Astrocyte (in vitro differentiated cells and primary cell): Measurements from ENCODE around the gene TNNC2. TPM values are rescaled to one million over a fixed set of nuclear protein-coding genes. Genes with fewer than 3 reads are reported as not detected.

ENCODE experiments used
- DNase-seq: peaks from one replicate; pipeline ENCODE4 v3.0.0-alpha.2; 2010; ENCODE audit warnings: low read depth
- FAIRE-seq: peaks from 2 replicates; lab custom pipeline; 2011; peaks lifted over from hg19 to GRCh38; lab: Jason Lieb, UNC
- H2AFZ ChIP-seq: 2 replicates; pipeline ENCODE4 v1.6.0; 2012; ENCODE audit warnings: low read depth, low read length, inconsistent platforms
- H3K27ac ChIP-seq: 2 replicates; pipeline ENCODE4 v1.5.1; 2011; ENCODE audit warnings: low read depth, low read length, inconsistent platforms
- H3K27me3 ChIP-seq: 2 replicates; pipeline ENCODE4 v1.6.0; 2011; ENCODE audit warnings: low read length, inconsistent platforms; ENCODE audit not compliant: insufficient read depth
- H3K36me3 ChIP-seq: 2 replicates; pipeline ENCODE4 v1.5.1; 2011; ENCODE audit warnings: low read length, inconsistent platforms; ENCODE audit not compliant: insufficient read depth
- H3K4me1 ChIP-seq: 2 replicates; pipeline ENCODE4 v1.5.1; 2011; ENCODE audit warnings: low read length, inconsistent platforms; ENCODE audit not compliant: insufficient read depth
- H3K4me2 ChIP-seq: 2 replicates; pipeline ENCODE4 v1.6.0; 2012; ENCODE audit warnings: low read length, inconsistent platforms
- H3K4me3 ChIP-seq: 2 replicates; pipeline ENCODE4 v1.5.1; 2011; ENCODE audit warnings: low read depth, mild to moderate bottlenecking, low read length, inconsistent platforms; ENCODE audit not compliant: insufficient read depth
- H3K79me2 ChIP-seq: 2 replicates; pipeline ENCODE4 v1.6.0; 2012; ENCODE audit warnings: mild to moderate bottlenecking, low read length, inconsistent platforms; ENCODE audit not compliant: insufficient read depth
- H3K9ac ChIP-seq: 2 replicates; pipeline ENCODE4 v1.6.0; 2012; ENCODE audit warnings: mild to moderate bottlenecking, low read length, inconsistent platforms
- H3K9me3 ChIP-seq: 2 replicates; pipeline ENCODE4 v1.5.1; 2012; ENCODE audit warnings: low read depth, mild to moderate bottlenecking, low read length, inconsistent platforms; ENCODE audit not compliant: insufficient read depth
- H4K20me1 ChIP-seq: 2 replicates; pipeline ENCODE4 v1.6.0; 2012; ENCODE audit warnings: low read length, inconsistent platforms; ENCODE audit not compliant: insufficient read depth
- H3K27ac Mint-ChIP-seq: one replicate; pipeline ENCODE4 v1.8.0; 2021; ENCODE audit warnings: mild to moderate bottlenecking, mixed read lengths; ENCODE audit not compliant: unreplicated experiment
- H3K27me3 Mint-ChIP-seq: one replicate; pipeline ENCODE4 v1.8.0; 2021; ENCODE audit warnings: low read depth, mixed read lengths; ENCODE audit not compliant: unreplicated experiment
- H3K36me3 Mint-ChIP-seq: one replicate; pipeline ENCODE4 v1.8.0; 2021; ENCODE audit warnings: low read depth, mixed read lengths; ENCODE audit not compliant: unreplicated experiment
- H3K4me1 Mint-ChIP-seq: one replicate; pipeline ENCODE4 v1.8.0; 2021; ENCODE audit warnings: low read depth, mixed read lengths; ENCODE audit not compliant: unreplicated experiment
- H3K4me3 Mint-ChIP-seq: one replicate; pipeline ENCODE4 v1.8.0; 2021; ENCODE audit warnings: mild to moderate bottlenecking, moderate library complexity, mixed read lengths; ENCODE audit not compliant: unreplicated experiment
- H3K9me3 Mint-ChIP-seq: one replicate; pipeline ENCODE4 v1.8.0; 2021; ENCODE audit warnings: mild to moderate bottlenecking, mixed read lengths; ENCODE audit not compliant: unreplicated experiment
- EZH2 ChIP-seq: IDR thresholded peaks from 2 replicates; pipeline ENCODE4 v1.6.1; 2012; ENCODE audit warnings: mild to moderate bottlenecking, low read length, inconsistent platforms; ENCODE audit not compliant: insufficient read depth
- total RNA-seq: library from RNA; stranded (reverse); gene quantifications from 2 replicates; pipeline ENCODE4 v1.2.1, GENCODE V29; 2021
- TF ChIP-seq, protein P1 (sequence below): IDR thresholded peaks from 2 replicates; pipeline ENCODE4 v1.5.1; 2011; ENCODE audit warnings: low read depth, mild to moderate bottlenecking, inconsistent platforms, low read length, moderate library complexity; ENCODE audit not compliant: insufficient read depth

The TNNC2 gene
- total RNA-seq, 1 donor from 2014 or later = not detected

DNA sequence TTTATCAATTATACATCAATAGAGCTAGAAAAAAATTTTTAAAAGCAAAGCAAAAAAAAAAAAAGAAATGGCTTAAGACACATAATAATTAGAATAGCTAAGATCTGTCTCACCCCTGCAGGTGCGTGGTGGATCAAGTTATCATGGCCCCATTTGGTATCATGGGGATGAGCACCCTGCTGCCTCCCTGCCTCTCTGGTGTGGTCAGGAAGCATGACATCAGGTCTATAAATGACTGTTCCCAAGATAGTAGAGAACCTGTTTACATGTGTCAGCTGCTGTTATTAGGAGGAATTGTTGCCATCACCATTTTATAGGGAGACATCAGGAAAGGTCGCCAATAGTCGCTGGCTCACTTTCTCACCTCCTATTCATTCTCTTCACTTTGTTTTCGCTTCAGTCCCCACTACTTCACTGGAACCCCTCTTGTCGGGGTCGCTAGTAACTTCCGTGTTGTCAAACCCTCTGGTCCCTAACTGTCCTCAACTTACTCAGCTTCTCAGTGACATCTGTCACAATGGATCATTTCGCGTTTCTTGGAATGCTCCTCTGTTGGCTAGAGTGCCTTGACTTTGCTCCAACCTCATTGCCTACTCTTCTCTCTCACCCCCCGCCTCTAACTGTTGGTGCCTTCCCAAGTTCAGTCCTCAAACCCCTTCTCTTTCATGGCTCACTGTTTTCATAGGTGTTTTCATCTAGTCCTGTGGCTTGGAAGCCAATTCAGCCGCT, 30.6 kb downstream of the TNNC2 start:
- H3K4me3 Mint-ChIP-seq = no peak overlapping the region

DNA sequence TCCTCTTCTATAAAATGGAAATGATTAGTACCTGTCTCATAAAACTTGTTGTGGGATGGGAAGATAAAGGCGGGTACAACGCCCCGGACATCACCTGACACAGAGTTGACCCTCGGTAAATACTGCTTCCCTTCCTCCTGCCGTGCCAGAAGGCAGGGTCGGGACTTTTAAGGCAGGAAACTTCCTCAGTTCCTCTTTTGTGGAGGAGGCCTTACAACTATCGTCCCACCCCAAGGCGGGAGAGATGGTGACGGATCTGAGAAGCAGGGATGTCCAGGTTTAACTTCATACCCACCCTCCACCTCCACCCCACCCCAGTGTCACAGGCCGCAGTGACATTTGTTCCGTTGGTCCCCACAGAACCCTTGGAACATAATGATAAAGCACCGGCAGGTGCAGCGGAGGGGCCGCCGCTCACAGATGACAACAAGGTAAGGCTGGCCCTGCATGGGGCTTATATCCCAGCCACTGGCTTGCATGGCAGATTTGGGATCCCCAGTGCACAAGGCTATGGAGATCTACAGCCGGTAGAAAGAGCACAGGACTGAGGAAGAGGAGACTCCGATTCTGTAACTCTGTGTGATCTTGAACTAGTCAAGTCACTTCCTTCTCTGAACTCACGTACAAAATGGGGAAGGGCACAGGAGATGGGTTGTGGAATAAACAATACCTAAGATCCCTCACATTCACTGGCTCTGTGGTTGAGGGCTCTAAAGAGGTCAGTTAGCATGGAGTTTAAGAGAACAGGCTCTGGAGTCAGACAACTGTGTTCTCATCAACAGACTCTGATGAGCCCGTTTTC, 34.6 kb downstream of the TNNC2 start:
- peak overlapping the region; percentile 86 for H3K4me3 ChIP-seq
- FAIRE-seq (no peak), DNase-seq (no peak)
- no peaks in the 10 kb centered on the region for H3K9me3 Mint-ChIP-seq
- no peaks in the 10 kb centered on the region for H4K20me1 ChIP-seq
- H3K4me2 ChIP-seq = peak overlapping the region; percentile 93
- H3K36me3 ChIP-seq = peaks cover 28% of the 10 kb centered on the region
- H3K79me2 ChIP-seq = peaks cover 23% of the 10 kb centered on the region
- TF ChIP-seq, protein P1, sequence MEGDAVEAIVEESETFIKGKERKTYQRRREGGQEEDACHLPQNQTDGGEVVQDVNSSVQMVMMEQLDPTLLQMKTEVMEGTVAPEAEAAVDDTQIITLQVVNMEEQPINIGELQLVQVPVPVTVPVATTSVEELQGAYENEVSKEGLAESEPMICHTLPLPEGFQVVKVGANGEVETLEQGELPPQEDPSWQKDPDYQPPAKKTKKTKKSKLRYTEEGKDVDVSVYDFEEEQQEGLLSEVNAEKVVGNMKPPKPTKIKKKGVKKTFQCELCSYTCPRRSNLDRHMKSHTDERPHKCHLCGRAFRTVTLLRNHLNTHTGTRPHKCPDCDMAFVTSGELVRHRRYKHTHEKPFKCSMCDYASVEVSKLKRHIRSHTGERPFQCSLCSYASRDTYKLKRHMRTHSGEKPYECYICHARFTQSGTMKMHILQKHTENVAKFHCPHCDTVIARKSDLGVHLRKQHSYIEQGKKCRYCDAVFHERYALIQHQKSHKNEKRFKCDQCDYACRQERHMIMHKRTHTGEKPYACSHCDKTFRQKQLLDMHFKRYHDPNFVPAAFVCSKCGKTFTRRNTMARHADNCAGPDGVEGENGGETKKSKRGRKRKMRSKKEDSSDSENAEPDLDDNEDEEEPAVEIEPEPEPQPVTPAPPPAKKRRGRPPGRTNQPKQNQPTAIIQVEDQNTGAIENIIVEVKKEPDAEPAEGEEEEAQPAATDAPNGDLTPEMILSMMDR = no peak
- TF ChIP-seq EZH2 = no peak
- no peaks in the 10 kb centered on the region for H3K9me3 ChIP-seq
- H3K27ac Mint-ChIP-seq = peak overlapping the region; percentile 84
- H3K9ac ChIP-seq = peak overlapping the region; percentile 93
- peaks cover 8% of the 10 kb centered on the region for H3K36me3 Mint-ChIP-seq
- H3K27ac ChIP-seq = peak overlapping the region; percentile 75
- peak overlapping the region; percentile 97 for H2AFZ ChIP-seq
- H3K4me1 Mint-ChIP-seq = peaks cover 6% of the 10 kb centered on the region
- no peaks in the 10 kb centered on the region for H3K27me3 ChIP-seq
- H3K4me1 ChIP-seq = peaks cover 12% of the 10 kb centered on the region
- peak overlapping the region; percentile 98 for H3K4me3 Mint-ChIP-seq
- H3K27me3 Mint-ChIP-seq = peaks cover 2% of the 10 kb centered on the region

More for the DNA sequence above, 30.6 kb downstream of the TNNC2 start:
- H3K9ac ChIP-seq = no peak overlapping the region
- Mint-ChIP-seq H3K36me3 (peaks cover 10% of the 10 kb centered on the region), H3K9me3 (no peaks in the 10 kb centered on the region), H3K27ac (no peak overlapping the region), H3K27me3 (no peaks in the 10 kb centered on the region), H3K4me1 (peaks cover 6% of the 10 kb centered on the region)
- peaks cover 10% of the 10 kb centered on the region for H3K4me1 ChIP-seq
- peaks cover 23% of the 10 kb centered on the region for H3K79me2 ChIP-seq
- no peak overlapping the region for H2AFZ ChIP-seq
- no peak overlapping the region for H3K4me3 ChIP-seq
- no peaks in the 10 kb centered on the region for H3K9me3 ChIP-seq
- H3K27ac ChIP-seq = no peak overlapping the region
- peaks cover 35% of the 10 kb centered on the region for H3K36me3 ChIP-seq
- FAIRE-seq (no peak), DNase-seq (no peak)
- H3K27me3 ChIP-seq = no peaks in the 10 kb centered on the region
- H4K20me1 ChIP-seq = peaks cover 6% of the 10 kb centered on the region
- no peak overlapping the region for H3K4me2 ChIP-seq
- no peak for TF ChIP-seq EZH2
- TF ChIP-seq, protein P1 = no peak

DNA sequence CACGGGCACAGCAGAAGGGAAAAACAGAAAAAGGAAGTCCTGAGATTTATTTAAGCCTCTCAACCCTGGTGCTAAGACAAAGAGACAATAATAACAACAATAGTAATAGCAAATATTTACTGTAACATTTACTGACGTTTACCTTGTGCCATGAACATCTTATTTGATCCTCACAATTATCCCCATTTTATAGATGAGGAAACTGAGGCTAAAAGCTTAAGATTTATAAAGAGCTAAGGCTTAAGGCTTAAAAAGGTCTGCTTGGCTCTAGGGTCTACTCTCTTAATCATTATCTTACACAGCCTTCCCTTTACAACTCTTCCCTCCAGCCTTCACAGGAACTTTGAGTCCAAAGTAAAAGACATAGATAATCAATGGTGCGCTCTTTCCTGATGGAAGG, 38.8 kb downstream of the TNNC2 start:
- H3K27me3 Mint-ChIP-seq = peaks cover 2% of the 10 kb centered on the region
- TF ChIP-seq EZH2 = no peak
- TF ChIP-seq, protein P1 = no peak
- peaks cover 6% of the 10 kb centered on the region for H3K4me1 Mint-ChIP-seq
- Histone ChIP-seq H3K4me1 (peaks cover 12% of the 10 kb centered on the region), H3K27ac (no peak overlapping the region), H3K4me3 (no peak overlapping the region), H2AFZ (no peak overlapping the region), H3K79me2 (peaks cover 17% of the 10 kb centered on the region), H3K36me3 (no peaks in the 10 kb centered on the region), H3K27me3 (no peaks in the 10 kb centered on the region), H4K20me1 (no peaks in the 10 kb centered on the region), H3K4me2 (no peak overlapping the region), H3K9me3 (no peaks in the 10 kb centered on the region), H3K9ac (no peak overlapping the region)
- no peaks in the 10 kb centered on the region for H3K36me3 Mint-ChIP-seq
- no peak overlapping the region for H3K4me3 Mint-ChIP-seq
- H3K9me3 Mint-ChIP-seq = no peaks in the 10 kb centered on the region
- DNase-seq (no peak), FAIRE-seq (no peak)
- H3K27ac Mint-ChIP-seq = no peak overlapping the region
